Kidney (tissue), 14 donors: ENCODE data around the gene CTNND2. TPM values are rescaled to one million over a fixed set of nuclear protein-coding genes. Genes with fewer than 3 reads are reported as not detected.
A peak's percentile ranks its signal among the peaks of the same experiment; 100 is the strongest.

ENCODE experiments used
- DNase-seq, 5 donors: peaks; one replicate each; pipeline ENCODE4 v3.0.0-alpha.2; 2013 to 2020
- FAIRE-seq: peaks from 2 replicates; lab custom pipeline; 2012; peaks lifted over from hg19 to GRCh38; lab: Jason Lieb, UNC
- H3K27ac ChIP-seq, 2 donors: one replicate each; pipeline ENCODE4 v1.7.0; 2013; ENCODE audit warnings: low read depth in 2 of 2, low read length in 2 of 2, inconsistent platforms in 1 of 2
- H3K27me3 ChIP-seq: one replicate; pipeline ENCODE4 v1.7.1; 2013; ENCODE audit warnings: low read length, inconsistent platforms; ENCODE audit not compliant: control insufficient read depth, insufficient read depth
- H3K36me3 ChIP-seq, 3 donors: one replicate each; pipeline versions ENCODE4 v1.7.0 to v1.7.1; 2013; ENCODE audit warnings: low read length in 3 of 3, control low read depth in 1 of 3, inconsistent platforms in 1 of 3; ENCODE audit not compliant: insufficient read depth in 3 of 3, control insufficient read depth in 2 of 3
- H3K4me1 ChIP-seq, 3 donors: one replicate each; pipeline versions ENCODE4 v1.7.0 to v1.7.1; 2013; ENCODE audit warnings: low read length in 3 of 3, inconsistent platforms in 1 of 3, low read depth in 1 of 3; ENCODE audit not compliant: control insufficient read depth in 2 of 3, insufficient read depth in 2 of 3
- H3K4me3 ChIP-seq, 3 donors: one replicate each; pipeline versions ENCODE4 v1.7.0 to v1.8.1; 2013; ENCODE audit warnings: low read length in 3 of 3, control low read depth in 1 of 3, inconsistent platforms in 1 of 3
- H3K9ac ChIP-seq, 3 donors: one replicate each; pipeline versions ENCODE4 v1.7.0 to v1.7.1; 2013; ENCODE audit warnings: low read length in 3 of 3, control low read depth in 1 of 3, inconsistent platforms in 1 of 3
- H3K9me3 ChIP-seq, 3 donors: one replicate each; pipeline versions ENCODE4 v1.7.0 to v1.7.1; 2013; ENCODE audit warnings: low read length in 3 of 3, control low read depth in 1 of 3, inconsistent platforms in 1 of 3; ENCODE audit not compliant: control insufficient read depth in 2 of 3, insufficient read depth in 1 of 3
- CTCF ChIP-seq: IDR thresholded peaks from 3 replicates; pipeline ENCODE4 v1.5.1; 2012; ENCODE audit warnings: mild to moderate bottlenecking, moderate library complexity, borderline replicate concordance; ENCODE audit not compliant: insufficient read depth; ENCODE audit errors: extremely low read depth
- intact Hi-C: fragments of 100-400 bp; cut with DNase I; formaldehyde crosslinking; loops from one replicate; pipeline ENCODE4 v1.11.1; 2022
- polyA plus RNA-seq: library from polyadenylated mRNA; stranded (reverse); fragments of 350-450 nt; fragmentation: Illumina TruSeq; extraction: RNeasy Lipid Tissue Mini Kit (QIAGEN cat#74804); gene quantifications from one replicate; pipeline ENCODE4 v1.2.3, GENCODE V29; 2014; ENCODE audit warnings: low read depth, low replicate concordance; ENCODE audit not compliant: insufficient read depth
- total RNA-seq: library from RNA; stranded (reverse); fragmentation: NEBNext Ultra II Directional; extraction: Animal tissue kit (Norgen Biotek cat#: 25700); gene quantifications from one replicate; pipeline ENCODE4 v1.2.1, GENCODE V29; 2021
- donor health status: control.
- donor health status: control.
- donor health status: control.
- donor health status: control.
- donor health status: control.
- donor health status: DM: yes; HTN: yes; CAD: no.
- donor health status: Normal renal cell carcinoma (clear cell type).

The CTNND2 gene
- total and polyA plus RNA-seq, 2 donors from 2014 or later = 0.15 to 0.79 TPM

GRCh38 chr5:11397549-11397948 lies 506.7 kb downstream of the CTNND2 start:
- no peaks in the 10 kb centered on the region for H3K27me3 ChIP-seq
- intact Hi-C loops = no loop called here
- H3K9ac ChIP-seq = no peak overlapping the region
- no peak overlapping the region for H3K4me3 ChIP-seq
- no peak for FAIRE-seq
- no peaks in the 10 kb centered on the region for H3K4me1 ChIP-seq
- TF ChIP-seq CTCF = no peak
- no peak for DNase-seq
- no peaks in the 10 kb centered on the region for H3K36me3 ChIP-seq
- no peaks in the 10 kb centered on the region for H3K9me3 ChIP-seq
- no peak overlapping the region for H3K27ac ChIP-seq

GRCh38 chr5:11396917-11397316 lies 507.3 kb downstream of the CTNND2 start:
- no peak overlapping the region for H3K9ac ChIP-seq
- TF ChIP-seq CTCF = no peak
- no peaks in the 10 kb centered on the region for H3K27me3 ChIP-seq
- DNase-seq = peak in 1 of 5 donors; percentile 8
- no peaks in the 10 kb centered on the region for H3K36me3 ChIP-seq
- H3K4me3 ChIP-seq = no peak overlapping the region
- H3K27ac ChIP-seq = no peak overlapping the region
- H3K9me3 ChIP-seq = no peaks in the 10 kb centered on the region
- H3K4me1 ChIP-seq = no peaks in the 10 kb centered on the region
- intact Hi-C loops = no loop called here
- FAIRE-seq = no peak

GRCh38 chr5:11394933-11395332 lies 509.3 kb downstream of the CTNND2 start:
- TF ChIP-seq CTCF = no peak
- intact Hi-C loops = no loop called here
- FAIRE-seq = no peak

GRCh38 chr5:11390291-11390767 lies 513.9 kb downstream of the CTNND2 start:
- no peak for FAIRE-seq
- H3K4me3 ChIP-seq = no peak overlapping the region
- no peak overlapping the region for H3K9ac ChIP-seq

More at GRCh38 chr5:11394933-11395332, 509.3 kb downstream of the CTNND2 start:
- H3K9me3 ChIP-seq = no peaks in the 10 kb centered on the region
- H3K4me3 ChIP-seq = no peak overlapping the region
- no peaks in the 10 kb centered on the region for H3K27me3 ChIP-seq
- no peak overlapping the region for H3K9ac ChIP-seq
- DNase-seq = no peak
- H3K36me3 ChIP-seq = no peaks in the 10 kb centered on the region
- H3K4me1 ChIP-seq = no peaks in the 10 kb centered on the region
- no peak overlapping the region for H3K27ac ChIP-seq

More at GRCh38 chr5:11390291-11390767, 513.9 kb downstream of the CTNND2 start:
- Histone ChIP-seq H3K27ac (no peak overlapping the region), H3K4me1 (no peaks in the 10 kb centered on the region), H3K9me3 (no peaks in the 10 kb centered on the region), H3K36me3 (no peaks in the 10 kb centered on the region), H3K27me3 (peaks cover 7% of the 10 kb centered on the region)
- intact Hi-C loops = no loop called here
- no peak for DNase-seq
- TF ChIP-seq CTCF = no peak
